Trophoblast cell (in vitro differentiated cells and primary cell): Measurements from ENCODE around the gene SLC4A2.
A peak's percentile ranks its signal among the peaks of the same experiment; 100 is the strongest.

Experiments used
- DNase-seq, 2 donors: peaks; one replicate each; pipeline ENCODE4 v3.0.0-alpha.2; 2016
- H2AFZ ChIP-seq: 2 replicates; pipeline ENCODE4 v1.6.1; 2013; ENCODE audit warnings: low read length, moderate library complexity, mild to moderate bottlenecking; ENCODE audit not compliant: insufficient read depth, poor library complexity
- H2AK5ac ChIP-seq: 2 replicates; pipeline ENCODE4 v1.6.1; 2013; ENCODE audit warnings: mild to moderate bottlenecking, low read length
- H2BK120ac ChIP-seq: 2 replicates; pipeline ENCODE4 v1.6.1; 2013; ENCODE audit warnings: low read length, mild to moderate bottlenecking, moderate library complexity; ENCODE audit not compliant: insufficient read depth, poor library complexity
- H2BK12ac ChIP-seq: 2 replicates; pipeline ENCODE4 v1.6.1; 2013; ENCODE audit warnings: mild to moderate bottlenecking, low read length, moderate library complexity
- H2BK5ac ChIP-seq: 2 replicates; pipeline ENCODE4 v1.6.1; 2013; ENCODE audit warnings: low read length, low read depth, moderate library complexity, mild to moderate bottlenecking; ENCODE audit not compliant: poor library complexity
- H3K14ac ChIP-seq: 2 replicates; pipeline ENCODE4 v1.6.1; 2013; ENCODE audit warnings: mild to moderate bottlenecking, low read length
- H3K18ac ChIP-seq: 2 replicates; pipeline ENCODE4 v1.6.1; 2013; ENCODE audit warnings: mild to moderate bottlenecking, low read length
- H3K23ac ChIP-seq: 2 replicates; pipeline ENCODE4 v1.6.1; 2013; ENCODE audit warnings: low read length
- H3K27ac ChIP-seq: 2 replicates; pipeline ENCODE4 v1.5.1; 2013; ENCODE audit warnings: low read depth, mild to moderate bottlenecking, inconsistent platforms, low read length, moderate library complexity
- H3K27me3 ChIP-seq: 2 replicates; pipeline ENCODE4 v1.6.1; 2013; ENCODE audit warnings: inconsistent platforms, mild to moderate bottlenecking, low read length, moderate library complexity; ENCODE audit not compliant: insufficient read depth
- H3K36me3 ChIP-seq, 2 experiments: 1 replicate in 1 of 2; 2 replicates in 1 of 2; pipeline ENCODE4 v1.6.1; 2013; ENCODE audit warnings: low read length in 2 of 2, mild to moderate bottlenecking in 2 of 2, moderate library complexity in 1 of 2; ENCODE audit not compliant: insufficient read depth in 2 of 2, control insufficient read depth in 1 of 2
- H3K4ac ChIP-seq: 2 replicates; pipeline ENCODE4 v1.6.1; 2013; ENCODE audit warnings: low read depth, mild to moderate bottlenecking, low read length, moderate library complexity
- H3K4me1 ChIP-seq, 2 experiments: 1 replicate in 1 of 2; 2 replicates in 1 of 2; pipeline ENCODE4 v1.6.1; 2013; ENCODE audit warnings: low read length in 2 of 2, mild to moderate bottlenecking in 2 of 2, moderate library complexity in 1 of 2; ENCODE audit not compliant: insufficient read depth in 2 of 2, control insufficient read depth in 1 of 2
- H3K4me2 ChIP-seq: 2 replicates; pipeline ENCODE4 v1.6.1; 2013; ENCODE audit warnings: inconsistent platforms, mild to moderate bottlenecking, low read length, moderate library complexity
- H3K4me3 ChIP-seq: 2 replicates; pipeline ENCODE4 v1.5.1; 2013; ENCODE audit warnings: mild to moderate bottlenecking, low read depth, low read length, inconsistent platforms
- H3K79me1 ChIP-seq: one replicate; pipeline ENCODE4 v1.6.1; 2013; ENCODE audit warnings: low read length
- H3K79me2 ChIP-seq: 2 replicates; pipeline ENCODE4 v1.6.1; 2013; ENCODE audit warnings: low read length, mild to moderate bottlenecking; ENCODE audit not compliant: control insufficient read depth, insufficient read depth, poor library complexity
- H3K9ac ChIP-seq: 2 replicates; pipeline ENCODE4 v1.6.1; 2013; ENCODE audit warnings: mild to moderate bottlenecking, low read length
- H3K9me3 ChIP-seq: 2 replicates; pipeline ENCODE4 v1.6.1; 2013; ENCODE audit warnings: low read depth, mild to moderate bottlenecking, control low read depth, inconsistent platforms, low read length; ENCODE audit not compliant: insufficient read depth
- H4K12ac ChIP-seq: 2 replicates; pipeline ENCODE4 v1.6.1; 2013; ENCODE audit warnings: low read depth, mild to moderate bottlenecking, low read length, moderate library complexity
- H4K8ac ChIP-seq: 2 replicates; pipeline ENCODE4 v1.6.1; 2013; ENCODE audit warnings: low read depth, mild to moderate bottlenecking, low read length, moderate library complexity
- H4K91ac ChIP-seq: one replicate; pipeline ENCODE4 v1.6.1; 2013; ENCODE audit warnings: low read depth, mild to moderate bottlenecking, low read length, moderate library complexity
- WGBS: extraction: QIAGEN DNeasy Blood & Tissue Kit; methylation state at CpG from one replicate; pipeline ENCODE4 v1.1.7; 2013; ENCODE audit warnings: missing lambda C conversion rate; ENCODE audit not compliant: insufficient read length, insufficient coverage; ENCODE audit errors: extremely low coverage; 5-methylcytosine and 5-hydroxymethylcytosine counted together

Gene SLC4A2

GRCh38 chr7:151124481-151124880 lies 65.1 kb downstream of the SLC4A2 start:
- Histone ChIP-seq H3K4ac (no peak overlapping the region), H4K91ac (no peak overlapping the region), H3K4me2 (no peak overlapping the region), H2BK12ac (no peak overlapping the region), H3K79me1 (peaks cover 2% of the 10 kb centered on the region), H2AK5ac (no peak overlapping the region), H3K27me3 (no peaks in the 10 kb centered on the region), H3K14ac (no peak overlapping the region), H3K79me2 (no peaks in the 10 kb centered on the region), H3K23ac (no peak overlapping the region), H3K36me3 (peaks cover 86 to 87% of the 10 kb centered on the region in 2 experiments), H3K27ac (no peak overlapping the region), H3K9ac (no peak overlapping the region), H2BK120ac (no peak overlapping the region), H4K8ac (no peak overlapping the region), H2AFZ (no peak overlapping the region), H4K12ac (no peak overlapping the region), H2BK5ac (no peak overlapping the region), H3K18ac (peak overlapping the region; percentile 30), H3K9me3 (peaks cover 2% of the 10 kb centered on the region), H3K4me1 (peaks cover 14 to 18% of the 10 kb centered on the region in 2 experiments), H3K4me3 (no peak overlapping the region)
- WGBS: no CpG with 5 or more reads among the region's 7 CpGs
- no peak for DNase-seq

DNA sequence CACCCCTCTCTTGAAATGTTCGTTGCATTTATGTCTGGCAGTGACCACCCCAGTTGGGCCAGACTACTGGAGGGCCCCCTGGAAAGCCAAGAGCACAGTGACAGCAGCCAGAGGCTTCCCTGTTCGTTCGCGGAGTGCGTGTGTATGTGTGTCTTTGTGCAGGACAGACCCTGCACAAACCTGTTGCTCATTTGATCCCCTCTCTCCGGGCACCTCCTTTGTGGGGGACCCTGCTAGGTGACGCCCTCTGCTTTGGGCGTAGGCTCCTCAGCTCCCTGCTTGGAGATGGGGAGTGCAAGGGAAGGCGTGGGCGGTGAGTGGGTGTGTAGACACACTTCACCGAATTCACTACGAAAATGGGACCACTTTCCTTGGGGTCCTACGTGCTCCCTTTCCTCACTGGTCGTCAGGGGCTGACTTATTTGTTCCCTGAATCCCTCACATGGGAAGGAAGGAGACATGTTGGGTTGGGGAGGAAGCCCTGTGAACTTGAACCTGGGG lies 65.6 kb downstream of the SLC4A2 start:
- no peak overlapping the region for H3K4me3 ChIP-seq

GRCh38 chr7:151125470-151125845 lies 66.1 kb downstream of the SLC4A2 start:
- H4K91ac ChIP-seq: no peak overlapping the region
- peak overlapping the region; percentile 45 for H3K4me3 ChIP-seq

More for the DNA sequence above, 65.6 kb downstream of the SLC4A2 start:
- Histone ChIP-seq H2AK5ac (no peak overlapping the region), H3K23ac (no peak overlapping the region), H2BK120ac (no peak overlapping the region), H3K9ac (no peak overlapping the region), H2AFZ (no peak overlapping the region), H4K12ac (no peak overlapping the region), H3K14ac (no peak overlapping the region), H3K4ac (no peak overlapping the region), H3K79me1 (peaks cover 2% of the 10 kb centered on the region), H2BK12ac (no peak overlapping the region), H3K18ac (peak overlapping the region; percentile 34), H3K79me2 (no peaks in the 10 kb centered on the region), H3K27me3 (no peaks in the 10 kb centered on the region), H3K9me3 (peaks cover 2% of the 10 kb centered on the region), H4K8ac (no peak overlapping the region), H3K4me1 (peaks cover 14 to 18% of the 10 kb centered on the region in 2 experiments), H3K4me2 (peak overlapping the region; percentile 75), H3K36me3 (peaks cover 86 to 87% of the 10 kb centered on the region in 2 experiments), H3K27ac (no peak overlapping the region), H4K91ac (no peak overlapping the region), H2BK5ac (no peak overlapping the region)
- DNase-seq: no peak
- WGBS: no CpG with 5 or more reads among the region's 14 CpGs

GRCh38 chr7:151125846-151126481 lies 66.6 kb downstream of the SLC4A2 start:
- Histone ChIP-seq H3K14ac (no peak overlapping the region), H3K79me1 (peaks cover 2% of the 10 kb centered on the region), H4K8ac (no peak overlapping the region), H3K18ac (peak overlapping the region; percentile 25), H3K23ac (no peak overlapping the region), H3K4me3 (peak overlapping the region; percentile 45), H3K4ac (no peak overlapping the region), H3K79me2 (no peaks in the 10 kb centered on the region), H3K9me3 (peaks cover 2% of the 10 kb centered on the region), H3K36me3 (peaks cover 86 to 87% of the 10 kb centered on the region in 2 experiments), H2BK120ac (no peak overlapping the region), H2BK5ac (no peak overlapping the region), H2BK12ac (no peak overlapping the region), H3K9ac (no peak overlapping the region), H3K4me2 (peak overlapping the region; percentile 75), H3K27ac (no peak overlapping the region), H3K4me1 (peaks cover 14 to 18% of the 10 kb centered on the region in 2 experiments), H2AFZ (no peak overlapping the region), H3K27me3 (no peaks in the 10 kb centered on the region), H4K91ac (no peak overlapping the region), H2AK5ac (no peak overlapping the region), H4K12ac (no peak overlapping the region)
- no CpG with 5 or more reads among the region's 58 CpGs for WGBS
- peak in 1 of 2 donors; percentile 24 for DNase-seq

More at GRCh38 chr7:151125470-151125845, 66.1 kb downstream of the SLC4A2 start:
- peaks cover 86 to 87% of the 10 kb centered on the region in 2 experiments for H3K36me3 ChIP-seq
- no peak overlapping the region for H2BK5ac ChIP-seq
- DNase-seq: peak in 1 of 2 donors; percentile 45
- no peak overlapping the region for H3K23ac ChIP-seq
- no peak overlapping the region for H3K14ac ChIP-seq
- peak overlapping the region; percentile 34 for H3K18ac ChIP-seq
- H3K27me3 ChIP-seq: no peaks in the 10 kb centered on the region
- no peak overlapping the region for H2AFZ ChIP-seq
- peaks cover 2% of the 10 kb centered on the region for H3K79me1 ChIP-seq
- peaks cover 14 to 18% of the 10 kb centered on the region in 2 experiments for H3K4me1 ChIP-seq
- no peak overlapping the region for H4K8ac ChIP-seq
- H2BK120ac ChIP-seq: no peak overlapping the region
- peaks cover 2% of the 10 kb centered on the region for H3K9me3 ChIP-seq
- H4K12ac ChIP-seq: peak overlapping the region; percentile 6
- no CpG with 5 or more reads among the region's 22 CpGs for WGBS
- no peak overlapping the region for H2BK12ac ChIP-seq
- H3K4ac ChIP-seq: no peak overlapping the region
- H3K4me2 ChIP-seq: peak overlapping the region; percentile 75
- H2AK5ac ChIP-seq: no peak overlapping the region
- H3K27ac ChIP-seq: no peak overlapping the region
- H3K79me2 ChIP-seq: no peaks in the 10 kb centered on the region
- no peak overlapping the region for H3K9ac ChIP-seq
